IMR-90 (cell line): ENCODE measurements around the gene TNS1. TPM values are rescaled to one million over a fixed set of nuclear protein-coding genes. Genes with fewer than 3 reads are reported as not detected.

ENCODE experiments used
- ATAC-seq: fragments of 200-7000 bp; cut with Tn5 transposase; 2 replicates; pipeline ENCODE4 v1.9.1; 2020; ENCODE audit warnings: low read depth, mild to moderate bottlenecking, moderate library complexity
- BruUV-seq: library from RNA; stranded (reverse); fragments of 400-500 nt; replicated peaks from 2 replicates; lab custom pipeline; 2021; lab: Mats Ljungman, UMichigan
- CTCF ChIA-PET: fragments of 300-600 bp; formaldehyde crosslinking; extraction: SDS; loops from one replicate; lab custom pipeline; 2021; ENCODE audit warnings: antibody characterized with exemption; lab: Yijun Ruan, JAX
- POLR2A ChIA-PET: fragments of 300-600 bp; sonication (Branson Sonifier 250); formaldehyde crosslinking; loops from one replicate; lab custom pipeline; 2022; ENCODE audit warnings: antibody characterized with exemption; ENCODE audit not compliant: unreplicated experiment; lab: Charles Lee
- DNase-seq: peaks from one replicate; pipeline ENCODE4 v3.0.0; 2013
- H2AFZ ChIP-seq: replicated peaks from 2 replicates; pipeline ENCODE3; 2013; ENCODE audit warnings: low read length, mild to moderate bottlenecking; ENCODE audit not compliant: poor library complexity
- H2AK5ac ChIP-seq: 2 replicates; pipeline ENCODE4 v1.6.1; 2013; ENCODE audit warnings: low read depth, low read length, inconsistent platforms
- H2AK9ac ChIP-seq: replicated peaks from 2 replicates; pipeline ENCODE3; 2013; ENCODE audit warnings: mild to moderate bottlenecking, low read depth, low read length, moderate library complexity; ENCODE audit not compliant: poor library complexity
- H2BK120ac ChIP-seq: 2 replicates; pipeline ENCODE4 v1.6.1; 2013; ENCODE audit warnings: low read depth, low read length, inconsistent platforms
- H2BK15ac ChIP-seq: 3 replicates; pipeline ENCODE4 v1.6.1; 2013; ENCODE audit warnings: low read depth, low read length, inconsistent platforms
- H2BK20ac ChIP-seq: 2 replicates; pipeline ENCODE4 v1.6.1; 2013; ENCODE audit warnings: low read depth, mild to moderate bottlenecking, inconsistent platforms, low read length, moderate library complexity
- H2BK5ac ChIP-seq: 2 replicates; pipeline ENCODE4 v1.6.1; 2013; ENCODE audit warnings: mild to moderate bottlenecking, low read depth, low read length, inconsistent platforms; ENCODE audit not compliant: poor library complexity, severe bottlenecking
- H3K14ac ChIP-seq: replicated peaks from 2 replicates; pipeline ENCODE4 v1.6.1; 2013; ENCODE audit warnings: low read depth, low read length, inconsistent platforms
- H3K18ac ChIP-seq: 2 replicates; pipeline ENCODE4 v1.6.1; 2013; ENCODE audit warnings: low read depth, low read length, control low read depth
- H3K23ac ChIP-seq: 2 replicates; pipeline ENCODE4 v1.6.1; 2013; ENCODE audit warnings: low read depth, low read length, inconsistent platforms
- H3K27ac ChIP-seq: 2 replicates; pipeline ENCODE4 v1.5.1; 2013; ENCODE audit warnings: mild to moderate bottlenecking, control low read depth, low read length; ENCODE audit not compliant: insufficient read depth
- H3K27me3 ChIP-seq: 2 replicates; pipeline ENCODE4 v1.6.1; 2013; ENCODE audit warnings: low read length; ENCODE audit not compliant: control insufficient read depth, insufficient read depth
- H3K36me3 ChIP-seq: 2 replicates; pipeline ENCODE4 v1.6.1; 2013; ENCODE audit warnings: low read length, mixed read lengths; ENCODE audit not compliant: control insufficient read depth, insufficient read depth
- H3K4ac ChIP-seq: 2 replicates; pipeline ENCODE4 v1.6.1; 2013; ENCODE audit warnings: low read depth, low read length, inconsistent platforms
- H3K4me1 ChIP-seq: 2 replicates; pipeline ENCODE4 v1.6.1; 2013; ENCODE audit warnings: low read length, mixed read lengths; ENCODE audit not compliant: control insufficient read depth, insufficient read depth
- H3K4me2 ChIP-seq: 2 replicates; pipeline ENCODE4 v1.6.1; 2013; ENCODE audit warnings: low read depth, mild to moderate bottlenecking, control low read depth, low read length, moderate library complexity
- H3K4me3 ChIP-seq: 2 replicates; pipeline ENCODE4 v1.5.1; 2013; ENCODE audit warnings: low read depth, mild to moderate bottlenecking, control low read depth, low read length, moderate library complexity; ENCODE audit not compliant: insufficient read depth
- H3K56ac ChIP-seq: 2 replicates; pipeline ENCODE4 v1.6.1; 2013; ENCODE audit warnings: low read length, inconsistent platforms; ENCODE audit not compliant: insufficient read depth; ENCODE audit errors: extremely low read depth
- H3K79me1 ChIP-seq, 2 experiments: 2 replicates each; pipeline ENCODE4 v1.6.1; 2013; ENCODE audit warnings: low read length in 2 of 2, inconsistent platforms in 1 of 2, low read depth in 1 of 2
- H3K9ac ChIP-seq: 2 replicates; pipeline ENCODE4 v1.6.1; 2013; ENCODE audit warnings: low read depth, low read length, control low read depth
- H3K9me1 ChIP-seq: 2 replicates; pipeline ENCODE4 v1.6.1; 2013; ENCODE audit warnings: low read length, inconsistent platforms; ENCODE audit not compliant: insufficient read depth
- H3K9me3 ChIP-seq: 2 replicates; pipeline ENCODE4 v1.6.1; 2013; ENCODE audit warnings: low read length; ENCODE audit not compliant: control insufficient read depth, insufficient read depth
- H4K20me1 ChIP-seq: 2 replicates; pipeline ENCODE4 v1.6.1; 2013; ENCODE audit warnings: low read length, inconsistent platforms; ENCODE audit not compliant: insufficient read depth
- H4K5ac ChIP-seq: 2 replicates; pipeline ENCODE4 v1.6.1; 2013; ENCODE audit warnings: mild to moderate bottlenecking, low read depth, low read length, control low read depth
- H4K8ac ChIP-seq, 2 experiments: 2 replicates each; pipeline ENCODE4 v1.6.1; 2013; ENCODE audit warnings: low read depth in 2 of 2, low read length in 2 of 2, control low read depth in 1 of 2, inconsistent platforms in 1 of 2
- H4K91ac ChIP-seq: 2 replicates; pipeline ENCODE4 v1.6.1; 2013; ENCODE audit warnings: low read depth, low read length, inconsistent platforms; ENCODE audit not compliant: insufficient read depth
- CEBPB ChIP-seq: IDR thresholded peaks from 2 replicates; pipeline ENCODE4 v1.6.1; 2012; ENCODE audit warnings: low read depth, low read length, improper control_type of control experiment
- MAFK ChIP-seq: IDR thresholded peaks from 2 replicates; pipeline ENCODE4 v1.6.1; 2012; ENCODE audit warnings: low read depth, low read length, improper control_type of control experiment
- WGBS, 2 experiments: methylation state at CpG; one replicate each; pipeline versions ENCODE4 v1.1.5 to v1.1.7; 2013; ENCODE audit warnings: missing lambda C conversion rate in 2 of 2; ENCODE audit not compliant: insufficient read length in 1 of 2; ENCODE audit errors: extremely low coverage in 2 of 2; 5-methylcytosine and 5-hydroxymethylcytosine counted together
- dilution Hi-C: fragments of 300-500 bp; cut with HindIII; formaldehyde crosslinking; loops from one replicate; pipeline ENCODE4 v1.14.3; 2018; ENCODE audit warnings: low sequenced_read_pairs; ENCODE audit not compliant: unreplicated experiment
- in situ Hi-C: fragments of 300-500 bp; cut with MboI; formaldehyde crosslinking; loops from 3 replicates; pipeline ENCODE4 v1.14.3; 2019; ENCODE audit warnings: low sequenced_read_pairs, inconsistent platforms, mixed read lengths
- intact Hi-C: fragments of 100-400 bp; cut with micrococcal nuclease; formaldehyde crosslinking; loops from 2 replicates; pipeline ENCODE4 v1.10.0; 2022
- polyA plus RNA-seq, 3 experiments: library from polyadenylated mRNA; depleted of rRNA; stranded (reverse); fragments of >200 nt; gene quantifications; 2 replicates each; pipeline ENCODE4 v1.2.3, GENCODE V29; 2012; ENCODE audit warnings: low replicate concordance in 1 of 3
- total RNA-seq: library from RNA; depleted of rRNA; stranded (reverse); fragments of >200 nt; gene quantifications from 2 replicates; pipeline ENCODE4 v1.2.3, GENCODE V29; 2012

The TNS1 gene
- total and polyA plus RNA-seq, 2 of the 4 experiments (the other 2 are of a cell fraction) = 41.1 to 45.2 TPM

DNA sequence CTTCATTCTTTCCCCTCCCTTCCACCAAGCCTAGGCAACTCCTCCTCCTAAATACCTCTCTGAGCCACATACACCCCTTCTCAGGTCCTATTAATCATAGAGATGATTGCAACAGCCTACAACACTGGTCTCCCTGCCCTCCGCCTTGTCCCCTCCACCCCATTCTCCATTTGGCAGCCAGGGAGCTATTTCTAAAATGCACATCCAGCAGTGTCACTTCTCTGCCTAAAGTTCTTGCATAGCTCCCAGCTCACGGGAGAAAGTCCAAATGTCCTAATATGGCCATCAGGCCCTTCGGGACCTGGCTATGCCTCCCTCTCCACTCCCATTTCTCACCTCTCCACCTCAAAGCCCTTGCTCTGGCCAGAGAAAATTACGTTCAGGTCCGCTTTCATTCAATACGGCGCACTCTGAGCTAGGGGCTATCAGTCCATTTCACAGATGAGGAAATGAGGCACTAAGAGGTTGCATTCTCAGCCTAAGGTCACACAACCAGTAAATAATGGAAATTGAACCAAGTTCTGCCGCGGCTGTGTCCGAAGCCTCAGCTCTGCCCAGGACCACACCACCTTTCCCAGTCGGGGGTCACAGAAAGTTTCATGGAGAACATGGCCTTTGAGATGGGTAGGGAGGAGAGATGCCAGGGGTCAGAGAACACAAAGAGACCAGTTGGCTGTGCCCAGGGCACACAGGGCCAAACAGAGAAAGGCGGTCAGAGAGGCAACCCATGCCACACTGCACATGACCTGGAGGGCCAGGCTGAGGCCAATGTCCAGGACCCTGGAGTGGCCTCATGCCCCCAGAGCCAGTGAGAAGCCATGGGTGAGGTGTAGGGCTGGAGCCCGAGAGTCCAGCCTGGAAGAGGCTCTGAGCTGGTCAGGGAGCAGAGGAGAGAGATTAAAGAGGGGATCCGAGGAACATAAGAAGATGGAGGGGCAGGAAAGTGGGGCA is 72.8 kb downstream of the TNS1 start:
- dilution Hi-C loops = no loop called here
- in situ Hi-C loops = no loop called here

More for the DNA sequence above, 72.8 kb downstream of the TNS1 start:
- peak; percentile 71 for TF ChIP-seq CEBPB
- no peak for TF ChIP-seq MAFK
- DNase-seq (peak; percentile 34), ATAC-seq (no peak; the same call in 1 of the 2 replicates)
- H3K9me1 ChIP-seq = peaks cover 64% of the 10 kb centered on the region
- peak overlapping the region; percentile 78 for H3K4ac ChIP-seq
- intact Hi-C loops = no loop called here
- H3K4me2 ChIP-seq = no peak overlapping the region
- H4K8ac ChIP-seq = peak overlapping the region; percentile 75 to 85; a peak in 3 of 4 replicates
- H3K4me1 ChIP-seq = peaks cover 64% of the 10 kb centered on the region
- peak overlapping the region; percentile 20 for H2BK5ac ChIP-seq
- H3K27ac ChIP-seq = peak overlapping the region; percentile 44
- H2AK5ac ChIP-seq = peak overlapping the region; percentile 87
- no peaks in the 10 kb centered on the region for H3K36me3 ChIP-seq
- no peak overlapping the region; the same call in 1 of the 2 replicates for H3K56ac ChIP-seq
- H3K14ac ChIP-seq = peak overlapping the region; percentile 74
- peak overlapping the region; percentile 86 for H4K91ac ChIP-seq
- H3K27me3 ChIP-seq = no peaks in the 10 kb centered on the region
- peak overlapping the region; percentile 68 for H2BK120ac ChIP-seq
- H4K20me1 ChIP-seq = peaks cover 13% of the 10 kb centered on the region; the same call in 1 of the 2 replicates
- CTCF ChIA-PET = interaction anchor here (0.8 kb wide), 1 partner anchor 55 kb away, joined by 3 read pairs; no protein-coding TSS in a partner anchor
- WGBS, 2 experiments = 83% methylated on average over 3 of the region's 14 CpGs; no CpG with 5 or more reads in 1 of the 2 experiments
- H3K79me1 ChIP-seq = peaks cover 31 to 94% of the 10 kb centered on the region in 2 experiments; a peak in 3 of 4 replicates
- peak overlapping the region; percentile 29; the same call in 1 of the 2 replicates for H3K23ac ChIP-seq
- peak overlapping the region; percentile 85; the same call in 2 of the 3 replicates for H2BK15ac ChIP-seq
- no TSS peak for BruUV-seq
- peak overlapping the region; percentile 33 for H2AFZ ChIP-seq
- H3K9ac ChIP-seq = no peak overlapping the region
- H3K4me3 ChIP-seq = no peak overlapping the region
- peak overlapping the region; percentile 5; the same call in 1 of the 2 replicates for H4K5ac ChIP-seq
- POLR2A ChIA-PET = no interaction called here
- H2BK20ac ChIP-seq = peak overlapping the region; percentile 64
- peak overlapping the region; percentile 89 for H2AK9ac ChIP-seq
- H3K9me3 ChIP-seq = no peaks in the 10 kb centered on the region
- peak overlapping the region; percentile 17 for H3K18ac ChIP-seq
